PFSK-1 (cell line): Measurements from ENCODE around the gene RNF26.

Source experiments
- FOXP2 ChIP-seq: optimal IDR thresholded peaks from 2 replicates; pipeline ENCODE3; 2011; ENCODE audit warnings: borderline replicate concordance, control low read depth, inconsistent platforms; ENCODE audit not compliant: insufficient read depth; ENCODE audit errors: extremely low read length, extremely low read depth
- POLR2AphosphoS5 ChIP-seq: IDR thresholded peaks from 2 replicates; pipeline ENCODE4 v1.6.1; 2012; ENCODE audit warnings: low read depth, mild to moderate bottlenecking, control low read depth, low read length, moderate library complexity
- SIN3A ChIP-seq: IDR thresholded peaks from 2 replicates; pipeline ENCODE4 v1.6.1; 2012; ENCODE audit warnings: mild to moderate bottlenecking, low read length, moderate library complexity, borderline replicate concordance; ENCODE audit not compliant: insufficient read depth
- TAF1 ChIP-seq: IDR thresholded peaks from 2 replicates; pipeline ENCODE4 v1.6.1; 2012; ENCODE audit warnings: low read length, control low read depth, borderline replicate concordance; ENCODE audit not compliant: insufficient read depth
- TF ChIP-seq, protein P1 (sequence below), 2 experiments: IDR thresholded peaks; 2 replicates each; pipeline versions ENCODE4 v1.6.1 to v1.8.0; 2011 to 2012; ENCODE audit warnings: low read depth in 2 of 2, low read length in 2 of 2, control low read depth in 1 of 2, inconsistent platforms in 1 of 2, mild to moderate bottlenecking in 1 of 2, moderate library complexity in 1 of 2; ENCODE audit not compliant: insufficient read depth in 1 of 2

DNA sequence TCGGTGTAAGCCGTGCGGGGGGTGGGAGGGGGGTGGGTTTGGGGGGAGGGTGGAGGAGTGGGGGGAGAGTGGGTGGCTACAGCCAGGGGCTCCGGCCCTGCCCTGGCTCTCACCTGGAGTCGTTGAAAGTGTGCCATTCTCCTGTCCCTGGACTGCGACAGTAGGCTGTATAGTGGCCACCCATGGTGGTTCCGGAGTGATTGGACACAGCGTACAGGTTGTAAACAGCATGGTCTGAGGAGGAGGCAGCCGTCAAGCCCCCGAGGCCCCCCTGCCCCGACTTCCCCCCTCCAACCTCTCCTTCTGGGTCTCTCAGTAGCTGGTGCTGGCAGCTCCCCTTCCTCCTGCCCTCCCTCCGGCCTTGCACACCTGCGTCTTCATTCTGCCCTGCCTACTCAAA is 22.7 kb downstream of the RNF26 start:
- TF ChIP-seq POLR2AphosphoS5 (no peak), TAF1 (no peak), SIN3A (no peak), FOXP2 (no peak)
- TF ChIP-seq, protein P1, sequence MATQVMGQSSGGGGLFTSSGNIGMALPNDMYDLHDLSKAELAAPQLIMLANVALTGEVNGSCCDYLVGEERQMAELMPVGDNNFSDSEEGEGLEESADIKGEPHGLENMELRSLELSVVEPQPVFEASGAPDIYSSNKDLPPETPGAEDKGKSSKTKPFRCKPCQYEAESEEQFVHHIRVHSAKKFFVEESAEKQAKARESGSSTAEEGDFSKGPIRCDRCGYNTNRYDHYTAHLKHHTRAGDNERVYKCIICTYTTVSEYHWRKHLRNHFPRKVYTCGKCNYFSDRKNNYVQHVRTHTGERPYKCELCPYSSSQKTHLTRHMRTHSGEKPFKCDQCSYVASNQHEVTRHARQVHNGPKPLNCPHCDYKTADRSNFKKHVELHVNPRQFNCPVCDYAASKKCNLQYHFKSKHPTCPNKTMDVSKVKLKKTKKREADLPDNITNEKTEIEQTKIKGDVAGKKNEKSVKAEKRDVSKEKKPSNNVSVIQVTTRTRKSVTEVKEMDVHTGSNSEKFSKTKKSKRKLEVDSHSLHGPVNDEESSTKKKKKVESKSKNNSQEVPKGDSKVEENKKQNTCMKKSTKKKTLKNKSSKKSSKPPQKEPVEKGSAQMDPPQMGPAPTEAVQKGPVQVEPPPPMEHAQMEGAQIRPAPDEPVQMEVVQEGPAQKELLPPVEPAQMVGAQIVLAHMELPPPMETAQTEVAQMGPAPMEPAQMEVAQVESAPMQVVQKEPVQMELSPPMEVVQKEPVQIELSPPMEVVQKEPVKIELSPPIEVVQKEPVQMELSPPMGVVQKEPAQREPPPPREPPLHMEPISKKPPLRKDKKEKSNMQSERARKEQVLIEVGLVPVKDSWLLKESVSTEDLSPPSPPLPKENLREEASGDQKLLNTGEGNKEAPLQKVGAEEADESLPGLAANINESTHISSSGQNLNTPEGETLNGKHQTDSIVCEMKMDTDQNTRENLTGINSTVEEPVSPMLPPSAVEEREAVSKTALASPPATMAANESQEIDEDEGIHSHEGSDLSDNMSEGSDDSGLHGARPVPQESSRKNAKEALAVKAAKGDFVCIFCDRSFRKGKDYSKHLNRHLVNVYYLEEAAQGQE (IDR thresholded peaks at IDR 0.05; ENCODE audit: insufficient read depth in 1 of 2, low read depth in 2 of 2, low read length in 2 of 2), result no peak
